HepG2 (cell line): Measurements from ENCODE around the gene CTIF. TPM values are rescaled to one million over a fixed set of nuclear protein-coding genes. Genes with fewer than 3 reads are reported as not detected.

Experiments used
- CCAR2 ChIP-seq: fragments of 200-400 bp; formaldehyde crosslinking; optimal IDR thresholded peaks from 2 replicates; pipeline ENCODE3; 2018; ENCODE audit warnings: low read depth, mild to moderate bottlenecking, low read length, moderate library complexity
- CHD4 ChIP-seq: fragments of 200-600 bp; sonication (generic); IDR thresholded peaks from 2 replicates; pipeline ENCODE4 v1.7.0; 2017; ENCODE audit warnings: mild to moderate bottlenecking, low read length, borderline replicate concordance
- HMGA1 ChIP-seq: sonication (generic); formaldehyde crosslinking; conservative IDR thresholded peaks from 2 replicates; pipeline ENCODE4 v1.4.0; 2020; ENCODE audit warnings: missing genetic modification reagents
- JUNB ChIP-seq: sonication (generic); formaldehyde crosslinking; IDR thresholded peaks from 2 replicates; pipeline ENCODE4 v1.8.0; 2022; ENCODE audit warnings: missing genetic modification reagents, mild to moderate bottlenecking, borderline replicate concordance
- KDM5B ChIP-seq: sonication (generic); formaldehyde crosslinking; IDR thresholded peaks from 2 replicates; pipeline ENCODE4 v1.4.0; 2020; ENCODE audit warnings: missing genetic modification reagents, mild to moderate bottlenecking, borderline replicate concordance
- MAFG ChIP-seq: sonication (generic); formaldehyde crosslinking; IDR thresholded peaks from 2 replicates; pipeline ENCODE4 v1.5.1; 2020; ENCODE audit warnings: mild to moderate bottlenecking, missing genetic modification reagents
- MED8 ChIP-seq: sonication (generic); formaldehyde crosslinking; IDR thresholded peaks from 2 replicates; pipeline ENCODE4 v1.8.1; 2023; ENCODE audit warnings: mild to moderate bottlenecking, missing genetic modification reagents; ENCODE audit not compliant: insufficient replicate concordance
- MTA1 ChIP-seq: sonication (generic); formaldehyde crosslinking; IDR thresholded peaks from 2 replicates; pipeline ENCODE4 v1.4.0; 2020; ENCODE audit warnings: missing genetic modification reagents, mild to moderate bottlenecking, borderline replicate concordance
- MTA3 ChIP-seq: sonication (generic); formaldehyde crosslinking; IDR thresholded peaks from 2 replicates; pipeline ENCODE4 v1.4.0; 2020; ENCODE audit warnings: missing genetic modification reagents
- MYC ChIP-seq: sonication (generic); formaldehyde crosslinking; IDR thresholded peaks from 2 replicates; pipeline ENCODE4 v1.9.0; 2021; ENCODE audit warnings: missing genetic modification reagents, borderline replicate concordance
- NKX3-1 ChIP-seq: sonication (generic); formaldehyde crosslinking; IDR thresholded peaks from 2 replicates; pipeline ENCODE4 v1.5.0; 2020; ENCODE audit warnings: missing genetic modification reagents
- NR1H2 ChIP-seq: sonication (generic); formaldehyde crosslinking; IDR thresholded peaks from 2 replicates; pipeline ENCODE4 v1.8.1; 2022; ENCODE audit warnings: low read depth, missing genetic modification reagents, borderline replicate concordance
- PPARG ChIP-seq: conservative IDR thresholded peaks from 2 replicates; pipeline ENCODE4 v1.6.1; 2016; ENCODE audit warnings: missing biosample characterization, missing genetic modification reagents
- RELA ChIP-seq: sonication (generic); formaldehyde crosslinking; IDR thresholded peaks from 2 replicates; pipeline ENCODE4 v1.4.0; 2020; ENCODE audit warnings: missing genetic modification reagents
- RORA ChIP-seq: sonication (generic); formaldehyde crosslinking; IDR thresholded peaks from 2 replicates; pipeline ENCODE4 v1.5.0; 2020; ENCODE audit warnings: mild to moderate bottlenecking, missing genetic modification reagents, moderate library complexity
- TEAD2 ChIP-seq: sonication (generic); formaldehyde crosslinking; IDR thresholded peaks from 2 replicates; pipeline ENCODE4 v1.9.0; 2021; ENCODE audit warnings: missing genetic modification reagents
- THYN1 ChIP-seq: sonication (generic); formaldehyde crosslinking; IDR thresholded peaks from 2 replicates; pipeline ENCODE4 v1.8.1; 2023; ENCODE audit warnings: low read depth, mild to moderate bottlenecking, moderate library complexity, missing genetic modification reagents, borderline replicate concordance
- ZMAT3 ChIP-seq: sonication (generic); formaldehyde crosslinking; conservative IDR thresholded peaks from 2 replicates; pipeline ENCODE4 v1.7.0; 2021; ENCODE audit warnings: missing genetic modification reagents
- ZMYM4 ChIP-seq: sonication (generic); formaldehyde crosslinking; IDR thresholded peaks from 2 replicates; pipeline ENCODE4 v1.8.1; 2023; ENCODE audit warnings: mild to moderate bottlenecking, missing genetic modification reagents
- ZNF143 ChIP-seq: sonication (generic); formaldehyde crosslinking; IDR thresholded peaks from 2 replicates; pipeline ENCODE4 v1.4.0; 2020; ENCODE audit warnings: missing genetic modification reagents
- ZNF256 ChIP-seq: sonication (generic); formaldehyde crosslinking; conservative IDR thresholded peaks from 2 replicates; pipeline ENCODE4 v1.4.0; 2020; ENCODE audit warnings: missing genetic modification reagents
- ZNF749 ChIP-seq: sonication (generic); formaldehyde crosslinking; IDR thresholded peaks from 2 replicates; pipeline ENCODE4 v1.8.0; 2022; ENCODE audit warnings: mild to moderate bottlenecking, missing genetic modification reagents, moderate library complexity, borderline replicate concordance
- polyA plus RNA-seq, 8 experiments: library from polyadenylated mRNA; depleted of rRNA in 3 of 8; stranded (reverse) in 7 of 8; unstranded in 1 of 8; fragments of >200 nt; fragmentation: Illumina TruSeq in 4 of 8; extraction: Trizol in 4 of 8; gene quantifications; 2 replicates each; pipeline versions ENCODE4 v1.2.1 to v1.2.3, GENCODE V29; 2011 to 2016; ENCODE audit warnings: low read depth in 4 of 8, missing spikeins in 1 of 8, mixed read lengths in 1 of 8; ENCODE audit not compliant: insufficient read depth in 1 of 8
- total RNA-seq, 5 experiments: library from RNA; depleted of rRNA; stranded (reverse); fragments of >200 nt; fragmentation: Illumina TruSeq; extraction: Trizol; gene quantifications; 2 replicates each; pipeline ENCODE4 v1.2.3, GENCODE V29; 2016; ENCODE audit warnings: low read depth in 1 of 5
- TF ChIP-seq, protein P1 (sequence below): sonication (generic); formaldehyde crosslinking; IDR thresholded peaks from 2 replicates; pipeline ENCODE4 v1.5.1; 2020; ENCODE audit warnings: missing genetic modification reagents, mild to moderate bottlenecking, borderline replicate concordance
- TF ChIP-seq, protein P2 (sequence below): IDR thresholded peaks from 2 replicates; pipeline ENCODE4 v1.6.1; 2016; ENCODE audit warnings: low read depth
- TF ChIP-seq, protein P3 (sequence below): IDR thresholded peaks from 2 replicates; pipeline ENCODE4 v1.4.0; 2020; ENCODE audit warnings: mild to moderate bottlenecking, missing genetic modification reagents

The CTIF gene
- total and polyA plus RNA-seq, 2 of the 13 experiments (the other 11 are each of a cell fraction or from before 2014, with no cell fraction given): 18.2 to 28.0 TPM

DNA sequence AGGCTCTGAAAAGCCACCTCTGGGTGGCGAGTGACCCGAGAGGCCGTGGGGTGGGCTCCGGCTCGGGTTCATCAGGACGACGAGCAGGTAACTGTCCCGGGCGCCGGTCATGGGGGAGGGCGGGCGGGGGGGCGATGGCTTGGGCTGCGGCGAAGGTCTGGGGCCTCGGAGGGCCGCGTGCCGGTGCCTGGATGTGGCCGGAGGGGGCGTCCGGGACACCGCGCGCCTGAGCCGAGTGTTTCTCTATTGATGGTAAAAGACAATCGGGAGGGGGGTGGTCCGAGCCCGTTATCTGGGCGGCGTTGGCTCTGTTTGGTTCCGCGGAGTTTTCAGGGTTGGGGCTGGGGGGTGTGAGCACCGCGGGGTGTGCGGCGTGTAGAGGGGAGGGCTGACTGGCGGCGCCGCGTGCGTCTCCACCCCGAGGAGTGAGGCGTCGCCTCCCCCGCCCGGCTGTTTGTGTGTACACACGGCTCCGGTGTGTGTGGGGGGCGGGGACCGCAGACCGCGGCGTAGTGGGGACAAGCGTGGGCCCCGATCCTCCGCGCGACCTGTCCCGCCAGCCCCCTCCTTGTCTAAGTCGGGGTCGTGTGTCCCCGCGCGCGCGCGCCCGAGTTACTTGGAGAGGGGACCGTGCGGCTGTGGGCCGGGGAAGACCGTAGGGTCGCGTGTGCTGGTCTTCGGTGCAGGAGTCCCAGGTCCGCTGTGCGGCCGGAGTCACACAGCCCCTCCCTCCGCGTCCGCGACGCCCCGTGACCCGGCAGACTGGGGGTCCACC, 1.6 kb downstream of the CTIF start (continued):
- TF ChIP-seq, protein P1, sequence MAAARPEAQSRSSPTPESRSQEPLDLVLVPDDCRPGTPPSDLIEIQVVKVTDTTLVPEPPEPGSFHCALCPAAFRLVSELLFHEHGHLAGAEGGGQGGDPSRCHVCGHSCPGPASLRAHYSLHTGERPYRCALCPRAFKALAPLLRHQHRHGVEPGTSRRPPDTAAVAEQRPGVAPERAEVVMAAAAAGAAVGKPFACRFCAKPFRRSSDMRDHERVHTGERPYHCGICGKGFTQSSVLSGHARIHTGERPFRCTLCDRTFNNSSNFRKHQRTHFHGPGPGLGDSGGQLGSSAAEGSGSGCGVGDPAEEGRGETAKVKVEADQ (CRISPR knock-in tag): no peak
- TF ChIP-seq MED8 (CRISPR knock-in tag) (peak; percentile 71), CHD4 (no peak), THYN1 (CRISPR knock-in tag) (no peak), MAFG (no peak), MYC (CRISPR knock-in tag) (peak; percentile 89), RORA (no peak), HMGA1 (CRISPR knock-in tag) (no peak), ZNF143 (CRISPR knock-in tag) (no peak), MTA1 (CRISPR knock-in tag) (peak; percentile 82; the same call in 1 of the 2 replicates), ZNF749 (CRISPR knock-in tag) (no peak), ZMAT3 (CRISPR knock-in tag) (no peak; the same call in 1 of the 2 replicates), CCAR2 (no peak), RELA (no peak), KDM5B (CRISPR knock-in tag) (peak; percentile 73), ZNF256 (no peak), NKX3-1 (0 out of 2 replicates have a peak, but pooled peaks have one; percentile 74), JUNB (CRISPR knock-in tag) (no peak), NR1H2 (CRISPR knock-in tag) (no peak), TEAD2 (no peak), MTA3 (no peak), ZMYM4 (CRISPR knock-in tag) (no peak), PPARG (CRISPR knock-in tag) (0 out of 2 replicates have a peak, but pooled peaks have one; percentile 16)
- TF ChIP-seq, protein P2, sequence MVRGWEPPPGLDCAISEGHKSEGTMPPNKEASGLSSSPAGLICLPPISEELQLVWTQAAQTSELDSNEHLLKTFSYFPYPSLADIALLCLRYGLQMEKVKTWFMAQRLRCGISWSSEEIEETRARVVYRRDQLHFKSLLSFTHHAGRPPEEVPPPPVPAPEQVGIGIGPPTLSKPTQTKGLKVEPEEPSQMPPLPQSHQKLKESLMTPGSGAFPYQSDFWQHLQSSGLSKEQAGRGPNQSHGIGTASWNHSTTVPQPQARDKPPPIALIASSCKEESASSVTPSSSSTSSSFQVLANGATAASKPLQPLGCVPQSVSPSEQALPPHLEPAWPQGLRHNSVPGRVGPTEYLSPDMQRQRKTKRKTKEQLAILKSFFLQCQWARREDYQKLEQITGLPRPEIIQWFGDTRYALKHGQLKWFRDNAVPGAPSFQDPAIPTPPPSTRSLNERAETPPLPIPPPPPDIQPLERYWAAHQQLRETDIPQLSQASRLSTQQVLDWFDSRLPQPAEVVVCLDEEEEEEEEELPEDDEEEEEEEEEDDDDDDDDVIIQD (CRISPR knock-in tag): no peak
- TF ChIP-seq, protein P3, sequence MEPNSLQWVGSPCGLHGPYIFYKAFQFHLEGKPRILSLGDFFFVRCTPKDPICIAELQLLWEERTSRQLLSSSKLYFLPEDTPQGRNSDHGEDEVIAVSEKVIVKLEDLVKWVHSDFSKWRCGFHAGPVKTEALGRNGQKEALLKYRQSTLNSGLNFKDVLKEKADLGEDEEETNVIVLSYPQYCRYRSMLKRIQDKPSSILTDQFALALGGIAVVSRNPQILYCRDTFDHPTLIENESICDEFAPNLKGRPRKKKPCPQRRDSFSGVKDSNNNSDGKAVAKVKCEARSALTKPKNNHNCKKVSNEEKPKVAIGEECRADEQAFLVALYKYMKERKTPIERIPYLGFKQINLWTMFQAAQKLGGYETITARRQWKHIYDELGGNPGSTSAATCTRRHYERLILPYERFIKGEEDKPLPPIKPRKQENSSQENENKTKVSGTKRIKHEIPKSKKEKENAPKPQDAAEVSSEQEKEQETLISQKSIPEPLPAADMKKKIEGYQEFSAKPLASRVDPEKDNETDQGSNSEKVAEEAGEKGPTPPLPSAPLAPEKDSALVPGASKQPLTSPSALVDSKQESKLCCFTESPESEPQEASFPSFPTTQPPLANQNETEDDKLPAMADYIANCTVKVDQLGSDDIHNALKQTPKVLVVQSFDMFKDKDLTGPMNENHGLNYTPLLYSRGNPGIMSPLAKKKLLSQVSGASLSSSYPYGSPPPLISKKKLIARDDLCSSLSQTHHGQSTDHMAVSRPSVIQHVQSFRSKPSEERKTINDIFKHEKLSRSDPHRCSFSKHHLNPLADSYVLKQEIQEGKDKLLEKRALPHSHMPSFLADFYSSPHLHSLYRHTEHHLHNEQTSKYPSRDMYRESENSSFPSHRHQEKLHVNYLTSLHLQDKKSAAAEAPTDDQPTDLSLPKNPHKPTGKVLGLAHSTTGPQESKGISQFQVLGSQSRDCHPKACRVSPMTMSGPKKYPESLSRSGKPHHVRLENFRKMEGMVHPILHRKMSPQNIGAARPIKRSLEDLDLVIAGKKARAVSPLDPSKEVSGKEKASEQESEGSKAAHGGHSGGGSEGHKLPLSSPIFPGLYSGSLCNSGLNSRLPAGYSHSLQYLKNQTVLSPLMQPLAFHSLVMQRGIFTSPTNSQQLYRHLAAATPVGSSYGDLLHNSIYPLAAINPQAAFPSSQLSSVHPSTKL: peak; percentile 16; the same call in 1 of the 2 replicates
